Heart left ventricle (tissue), 13 donors: Measurements from ENCODE around the gene ASCC1.

Source experiments
- CTCF ChIP-seq, 12 donors: fragments of 200-600 bp; sonication (generic) in 4 of 12; IDR thresholded peaks; one replicate each; pipeline versions ENCODE4 v1.5.0 to v1.8.0; 2018 to 2022; ENCODE audit warnings: antibody characterized with exemption in 12 of 12, mild to moderate bottlenecking in 5 of 12
- POLR2A ChIP-seq, 2 donors: fragments of 450-650 bp; IDR thresholded peaks; one replicate each; pipeline ENCODE4 v1.6.1; 2017; ENCODE audit warnings: antibody characterized with exemption in 2 of 2, mild to moderate bottlenecking in 2 of 2, moderate library complexity in 2 of 2
- donor health status: ischemic (EF 13 %, LVEDD 7.1; RV severe dilation, severe dysfunction).
- donor health status: DM: no; HTN: yes; CAD: no.
- donor health status: DM: no; HTN: no; CAD: no.
- donor health status: ischemic (EF 25% LVEDD 6.9; RV normal size, moderate dysfunction).
- donor health status: ischemic (EF 25% LVEDD 5.7; RV mildly dilated, moderate dysfunction).
- donor health status: ischemic (EF 35%, LVEDD 5.7; RV mildly dilated, moderate dysfunction).
- donor health status: nonischemic (EF 11% LVEDD 7.7; RV severe dilation, severe dysfunction).
- donor health status: DM: yes; HTN: yes; CAD: no.
- donor health status: PGD.
- donor health status: ischemic (EF 29% LVEDD 5.4; RV normal size, mild dysfunction).
- donor health status: nonischemic (EF 23%, LVEDD 6.1; RV moderate dilation, normal function).

- TF ChIP-seq POLR2A (IDR thresholded peaks at IDR 0.05) = no peak
- TF ChIP-seq CTCF (IDR thresholded peaks at IDR 0.05) = no peak
These were observed 75.9 kb downstream of the ASCC1 start for GRCh38 chr10:72140174-72140573.
